Suprapubic skin (tissue), 4 donors: ENCODE measurements around the gene WDR86.

Experiments used
- CTCF ChIP-seq, 2 donors: fragments of 200-600 bp in 1 of 2; fragments of 450-650 bp in 1 of 2; sonication (generic) in 1 of 2; IDR thresholded peaks; one replicate each; pipeline ENCODE4 v1.5.1; 2016 to 2019; ENCODE audit warnings: antibody characterized with exemption in 2 of 2, mild to moderate bottlenecking in 1 of 2, moderate library complexity in 1 of 2
- EP300 ChIP-seq: sonication (generic); formaldehyde crosslinking; IDR thresholded peaks from one replicate; pipeline ENCODE4 v1.6.1; 2017; ENCODE audit warnings: antibody characterized with exemption
- POLR2A ChIP-seq, 2 donors: fragments of 450-650 bp; IDR thresholded peaks; one replicate each; pipeline ENCODE4 v1.6.1; 2017; ENCODE audit warnings: antibody characterized with exemption in 2 of 2, mild to moderate bottlenecking in 2 of 2, moderate library complexity in 2 of 2
- POLR2AphosphoS5 ChIP-seq, 3 donors: sonication (generic); formaldehyde crosslinking; IDR thresholded peaks; one replicate each; pipeline ENCODE4 v1.6.1; 2017; ENCODE audit warnings: antibody characterized with exemption in 3 of 3

GRCh38 chr7:151366166-151366879, 43.5 kb downstream of the WDR86 start:
- TF ChIP-seq CTCF (IDR thresholded peaks at IDR 0.05) (no peak), POLR2A (IDR thresholded peaks at IDR 0.05) (no peak), POLR2AphosphoS5 (IDR thresholded peaks at IDR 0.05) (no peak), EP300 (no peak)
